HCT116 (cell line): ENCODE measurements around the gene ENTPD3. TPM values are rescaled to one million over a fixed set of nuclear protein-coding genes. Genes with fewer than 3 reads are reported as not detected.
"Not testable (repeated sequence)": the region's sequence is repeated elsewhere in the genome, so short reads cannot be mapped to it uniquely, and the experiment has no call there.

Source experiments
- ATAC-seq: fragments of 200-7000 bp; cut with Tn5 transposase; 2 replicates; pipeline ENCODE4 v1.9.1; 2020; ENCODE audit warnings: mild to moderate bottlenecking, moderate library complexity
- BruUV-seq: library from RNA; stranded (reverse); fragments of 400-500 nt; replicated peaks from 2 replicates; lab custom pipeline; 2021; lab: Mats Ljungman, UMichigan
- CTCF ChIA-PET: fragments of 300-600 bp; sonication (Branson Sonifier 250); formaldehyde crosslinking; loops from one replicate; lab custom pipeline; 2021; ENCODE audit warnings: antibody characterized with exemption; lab: Charles Lee
- POLR2A ChIA-PET: fragments of 300-600, 350-600 bp; sonication (Branson Sonifier 250); formaldehyde crosslinking; loops from one replicate; lab custom pipeline; 2021; ENCODE audit warnings: antibody characterized with exemption; lab: Charles Lee
- RAD21 ChIA-PET, 2 experiments: fragments of 300-600 bp; sonication (Branson Sonifier 250); formaldehyde crosslinking; loops; one replicate each; lab custom pipeline; 2023; ENCODE audit warnings: low total read pairs in 2 of 2; ENCODE audit not compliant: uncharacterized antibody in 2 of 2, unreplicated experiment in 2 of 2, low non-redundant PET in 1 of 2; lab: Charles Lee
- DNase-seq: peaks from one replicate; pipeline ENCODE4 v3.0.0-alpha.2; 2010; ENCODE audit warnings: low read depth, low spot score
- H2AFZ ChIP-seq: fragments of 200-600 bp; shearing (Covaris generic), sonication (generic); 2 replicates; pipeline ENCODE4 v1.6.1; 2017; ENCODE audit warnings: low read depth, mixed run types, mixed read lengths, antibody characterized with exemption, low read length; ENCODE audit not compliant: poor library complexity, severe bottlenecking
- H3K27ac ChIP-seq: 2 replicates; pipeline ENCODE4 v1.5.1; 2012; ENCODE audit warnings: low read depth, low read length
- H3K27me3 ChIP-seq: fragments of 200-600 bp; sonication (generic); 2 replicates; pipeline ENCODE4 v1.6.1; 2016; ENCODE audit warnings: mixed run types, low read length, mixed read lengths; ENCODE audit not compliant: insufficient read depth
- H3K36me3 ChIP-seq, 2 experiments: fragments of 200-500 bp in 1 of 2; fragments of 200-600 bp in 1 of 2; sonication (Bioruptor generic) in 1 of 2; sonication (generic) in 1 of 2; 2 replicates each; pipeline versions ENCODE4 v1.5.1 to v1.6.1; 2014 to 2016; ENCODE audit warnings: low read length in 2 of 2, inconsistent platforms in 1 of 2, mixed read lengths in 1 of 2, mixed run types in 1 of 2; ENCODE audit not compliant: insufficient read depth in 2 of 2, control insufficient read depth in 1 of 2
- H3K4me1 ChIP-seq, 2 experiments: fragments of 200-600 bp in 1 of 2; sonication (generic) in 1 of 2; 2 replicates each; pipeline versions ENCODE4 v1.5.1 to v1.6.1; 2012 to 2017; ENCODE audit warnings: low read length in 2 of 2, inconsistent platforms in 1 of 2, mild to moderate bottlenecking in 1 of 2, mixed read lengths in 1 of 2, mixed run types in 1 of 2, moderate library complexity in 1 of 2; ENCODE audit not compliant: insufficient read depth in 2 of 2, control insufficient read depth in 1 of 2
- H3K4me2 ChIP-seq: fragments of 200-600 bp; sonication (generic); 2 replicates; pipeline ENCODE4 v1.6.1; 2017; ENCODE audit warnings: mixed run types, low read length, mixed read lengths
- H3K4me3 ChIP-seq, 2 experiments: fragments of 200-600 bp in 1 of 2; sonication (generic) in 1 of 2; replicated peaks in 1 of 2; 2 replicates each; pipeline ENCODE4 v1.5.1; 2011 to 2016; ENCODE audit warnings: low read length in 2 of 2, control low read depth in 1 of 2, low read depth in 1 of 2, mild to moderate bottlenecking in 1 of 2, mixed read lengths in 1 of 2, mixed run types in 1 of 2
- H3K79me2 ChIP-seq: fragments of 200-600 bp; sonication (generic); 2 replicates; pipeline ENCODE4 v1.6.1; 2017; ENCODE audit warnings: mild to moderate bottlenecking, mixed run types, low read length, moderate library complexity, mixed read lengths; ENCODE audit not compliant: insufficient read depth
- H3K9ac ChIP-seq: fragments of 200-600 bp; sonication (generic); 2 replicates; pipeline ENCODE4 v1.6.1; 2016; ENCODE audit warnings: low read length, mixed read lengths
- H3K9me2 ChIP-seq: fragments of 200-600 bp; sonication (generic), shearing (Covaris generic); 2 replicates; pipeline ENCODE4 v1.6.1; 2017; ENCODE audit warnings: mixed run types, mild to moderate bottlenecking, moderate library complexity; ENCODE audit not compliant: insufficient read depth
- H3K9me3 ChIP-seq, 2 experiments: fragments of 200-500 bp in 1 of 2; fragments of 200-600 bp in 1 of 2; sonication (Bioruptor generic) in 1 of 2; sonication (generic) in 1 of 2; 2 replicates each; pipeline ENCODE4 v1.6.1; 2014 to 2017; ENCODE audit warnings: low read length in 2 of 2, mixed read lengths in 2 of 2, inconsistent platforms in 1 of 2, low read depth in 1 of 2, mild to moderate bottlenecking in 1 of 2, mixed run types in 1 of 2, moderate library complexity in 1 of 2; ENCODE audit not compliant: control insufficient read depth in 1 of 2, insufficient read depth in 1 of 2
- H4K20me1 ChIP-seq: fragments of 200-600 bp; sonication (generic), shearing (Covaris generic); 2 replicates; pipeline ENCODE4 v1.6.1; 2017; ENCODE audit warnings: mixed run types, mild to moderate bottlenecking, moderate library complexity; ENCODE audit not compliant: insufficient read depth
- ATF3 ChIP-seq: IDR thresholded peaks from 2 replicates; pipeline ENCODE4 v1.6.1; 2012
- CBX3 ChIP-seq: IDR thresholded peaks from 2 replicates; pipeline ENCODE4 v1.6.1; 2012; ENCODE audit warnings: low read depth
- CEBPB ChIP-seq: IDR thresholded peaks from 2 replicates; pipeline ENCODE4 v1.6.1; 2012; ENCODE audit warnings: low read depth
- CTCF ChIP-seq, 3 experiments: fragments of 200-600 bp in 1 of 3; sonication (generic) in 1 of 3; IDR thresholded peaks in 2 of 3; conservative IDR thresholded peaks in 1 of 3; 2 replicates each; pipeline ENCODE4 v1.5.1; 2012 to 2017; ENCODE audit warnings: low read depth in 2 of 3, low read length in 2 of 3, antibody characterized with exemption in 1 of 3, borderline replicate concordance in 1 of 3, control low read depth in 1 of 3, mild to moderate bottlenecking in 1 of 3, mixed read lengths in 1 of 3, mixed run types in 1 of 3, moderate library complexity in 1 of 3; ENCODE audit not compliant: insufficient read depth in 1 of 3
- EGR1 ChIP-seq: IDR thresholded peaks from 2 replicates; pipeline ENCODE4 v1.6.1; 2012; ENCODE audit warnings: low read depth
- ELF1 ChIP-seq: IDR thresholded peaks from 2 replicates; pipeline ENCODE4 v1.6.1; 2012; ENCODE audit warnings: low read depth, borderline replicate concordance
- MAX ChIP-seq: IDR thresholded peaks from 2 replicates; pipeline ENCODE4 v1.6.1; 2012
- POLR2A ChIP-seq: IDR thresholded peaks from 2 replicates; pipeline ENCODE4 v1.7.0; 2011; ENCODE audit warnings: borderline replicate concordance; ENCODE audit not compliant: insufficient read depth, insufficient read length; ENCODE audit errors: extremely low read depth
- SP1 ChIP-seq: IDR thresholded peaks from 2 replicates; pipeline ENCODE4 v1.6.1; 2012; ENCODE audit warnings: low read depth
- SRF ChIP-seq: IDR thresholded peaks from 2 replicates; pipeline ENCODE4 v1.6.1; 2012; ENCODE audit warnings: low read depth
- TCF7L2 ChIP-seq: IDR thresholded peaks from 2 replicates; pipeline ENCODE4 v1.7.0; 2011; ENCODE audit warnings: borderline replicate concordance, inconsistent platforms; ENCODE audit not compliant: insufficient read depth, insufficient read length; ENCODE audit errors: extremely low read depth
- YY1 ChIP-seq: IDR thresholded peaks from 2 replicates; pipeline ENCODE4 v1.6.1; 2011; ENCODE audit warnings: low read length, low read depth, moderate library complexity, mild to moderate bottlenecking; ENCODE audit not compliant: insufficient replicate concordance; ENCODE audit errors: extremely low read depth
- ZFX ChIP-seq: fragments of 450-650 bp; IDR thresholded peaks from 2 replicates; pipeline ENCODE4 v1.6.1; 2017
- intact Hi-C: fragments of 100-400 bp; cut with micrococcal nuclease; formaldehyde crosslinking; loops from 2 replicates; pipeline ENCODE4 v1.10.0; 2022
- total RNA-seq: library from RNA; stranded (reverse); gene quantifications from one replicate; pipeline ENCODE4 v1.2.1, GENCODE V29; 2021; ENCODE audit not compliant: unreplicated experiment

Gene ENTPD3
- total RNA-seq, 1 experiment from 2014 or later: not detected

GRCh38 chr3:40461161-40461560 lies 74.2 kb downstream of the ENTPD3 start (continued):
- TF ChIP-seq TCF7L2 (no peak), CBX3 (no peak), SRF (no peak), MAX (no peak), POLR2A (no peak), ATF3 (no peak)

GRCh38 chr3:40462838-40463237 lies 75.9 kb downstream of the ENTPD3 start:
- peaks cover 50% of the 10 kb centered on the region; the same call in 1 of the 2 replicates for H4K20me1 ChIP-seq
- POLR2A ChIA-PET: interaction anchor here (1.1 kb wide), 1 partner anchor 14 kb away, joined by 4 read pairs; the partner anchor contains the start of gene ZNF619

GRCh38 chr3:40463579-40463978 lies 76.6 kb downstream of the ENTPD3 start:
- H3K9ac ChIP-seq: no peak overlapping the region
- ATAC-seq (no peak), DNase-seq (no peak)
- ChIA-PET RAD21 (no interaction called here), CTCF (no interaction called here), POLR2A (interaction anchor here (1.1 kb wide), 1 partner anchor 13 kb away, joined by 4 read pairs; the partner anchor contains the start of gene ZNF619)
- H3K4me2 ChIP-seq: no peak overlapping the region
- no peaks in the 10 kb centered on the region for H3K27me3 ChIP-seq
- intact Hi-C loops: no loop called here
- peaks cover 57 to 80% of the 10 kb centered on the region in 2 experiments for H3K36me3 ChIP-seq
- peaks cover 1 to 4% of the 10 kb centered on the region in 2 experiments; a peak in 3 of 4 replicates for H3K4me1 ChIP-seq
- no peak overlapping the region for H2AFZ ChIP-seq
- H4K20me1 ChIP-seq: peaks cover 47% of the 10 kb centered on the region; the same call in 1 of the 2 replicates
- H3K27ac ChIP-seq: no peak overlapping the region
- H3K79me2 ChIP-seq: peaks cover 65% of the 10 kb centered on the region
- no peak for TF ChIP-seq CBX3
- TF ChIP-seq ZFX: no peak
- TF ChIP-seq SP1: no peak
- no peak for TF ChIP-seq CEBPB
- TF ChIP-seq CTCF (IDR thresholded peaks at IDR 0.05 in 2 of 3, conservative IDR thresholded peaks at IDR 0.05 in 1 of 3; ENCODE audit: borderline replicate concordance in 1 of 3, insufficient read depth in 1 of 3, low read depth in 2 of 3, low read length in 2 of 3): no peak
- no peak for TF ChIP-seq ATF3
- TF ChIP-seq ELF1: no peak
- no peak for TF ChIP-seq POLR2A
- no peak for TF ChIP-seq YY1
- TF ChIP-seq EGR1: no peak
- H3K9me3 ChIP-seq: no peaks in the 10 kb centered on the region
- BruUV-seq: no TSS peak
- no peak overlapping the region for H3K4me3 ChIP-seq
- H3K9me2 ChIP-seq: no peaks in the 10 kb centered on the region

More at GRCh38 chr3:40462838-40463237, 75.9 kb downstream of the ENTPD3 start:
- RAD21 ChIA-PET, H2AFZ ChIP-seq, H3K9me2 ChIP-seq, H3K9ac ChIP-seq, H3K9me3 ChIP-seq, intact Hi-C loops, H3K27ac ChIP-seq, CTCF ChIA-PET, H3K27me3 ChIP-seq, H3K4me2 ChIP-seq, BruUV-seq, H3K4me3 ChIP-seq, DNase-seq, ATAC-seq, H3K4me1 ChIP-seq: not testable (repeated sequence)
- H3K36me3 ChIP-seq: peaks cover 63 to 82% of the 10 kb centered on the region in 2 experiments
- H3K79me2 ChIP-seq: peaks cover 72% of the 10 kb centered on the region
